ENCODE data around the gene UTP11. TPM values are rescaled to one million over a fixed set of nuclear protein-coding genes. Genes with fewer than 3 reads are reported as not detected.

UTP11 gene
- total and polyA plus RNA-seq, 2 of the 8 experiments (the other 6 are each of a cell fraction or from before 2014, with no cell fraction given): 19.5 to 60.5 TPM

DNA sequence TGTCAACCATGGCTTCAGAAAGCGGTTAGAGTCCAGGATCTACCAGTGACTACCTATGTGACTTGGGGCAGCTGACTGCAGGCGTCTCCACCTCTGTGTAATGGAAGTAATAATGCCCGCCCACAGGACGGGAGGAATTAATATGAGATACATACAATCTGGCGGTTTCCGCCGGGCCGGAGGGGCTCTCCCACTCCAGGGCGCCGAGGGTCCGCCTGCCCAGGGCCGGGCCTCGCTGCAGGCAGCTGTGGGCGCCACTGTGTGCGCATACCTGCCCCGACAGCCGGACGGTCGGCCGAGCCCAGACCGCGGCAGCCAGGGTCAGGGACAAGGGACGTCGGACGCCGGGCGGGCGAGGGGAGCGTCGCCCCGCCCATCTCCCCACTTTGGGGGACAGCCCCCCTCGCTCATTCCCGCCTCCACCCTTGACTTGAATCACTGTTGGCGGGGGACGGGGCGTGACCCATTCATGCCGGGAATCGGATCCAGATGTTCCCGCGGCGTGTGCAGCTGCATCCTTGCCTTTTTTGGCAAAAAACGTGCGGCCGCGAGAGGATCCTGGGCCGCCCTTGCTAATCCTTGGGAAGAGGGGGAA is 16.7 kb upstream of the UTP11 start:
- DNase-seq (ENCODE audit: low read depth in 1 of 2, low spot score in 2 of 2) (peak; percentile 87 to 89), FAIRE-seq (peak; percentile 28)
- Histone ChIP-seq H3K4me2 (ENCODE audit: insufficient read depth in 1 of 2, low read depth in 2 of 2, low read length in 2 of 2) (peak overlapping the region; percentile 77 to 79), H2BK15ac (ENCODE audit: low read length) (no peak overlapping the region), H3K4me3 (ENCODE audit: extremely low read depth in 1 of 4, insufficient read depth in 2 of 4, low read depth in 3 of 4, low read length in 4 of 4) (peak overlapping the region; percentile 39 to 65 (median 58)), H3K79me1 (ENCODE audit: low read depth, low read length) (no peaks in the 10 kb centered on the region), H3K27ac (ENCODE audit: low read depth, low read length) (peak overlapping the region; percentile 86), H3K4me1 (replicated peaks in 1 of 4; ENCODE audit: control insufficient read depth in 3 of 4, insufficient read depth in 4 of 4, low read length in 3 of 4) (peaks cover 0 to 29% (median 24%) of the 10 kb centered on the region in 4 experiments; a peak in 6 of 7 replicates), H3K14ac (ENCODE audit: insufficient read length) (no peak overlapping the region), H3K9ac (replicated peaks in 1 of 4; ENCODE audit: extremely low read depth in 1 of 4, low read depth in 3 of 4, low read length in 3 of 4) (peak overlapping the region; percentile 65 to 75 (median 66)), H2BK5ac (ENCODE audit: low read depth, low read length) (peak overlapping the region; percentile 85; the same call in 1 of the 2 replicates), H2BK20ac (ENCODE audit: low read length) (no peak overlapping the region), H3K23ac (ENCODE audit: insufficient read length) (no peak overlapping the region), H3K56ac (replicated peaks; ENCODE audit: insufficient read length, low read depth, low read length) (peak overlapping the region; percentile 90), H3K27me3 (replicated peaks in 1 of 4; ENCODE audit: control insufficient read depth in 3 of 4, extremely low read depth in 1 of 4, insufficient read depth in 3 of 4, low read length in 3 of 4) (no peaks in the 10 kb centered on the region; a peak in 1 of 7 replicates), H3K4ac (replicated peaks; ENCODE audit: insufficient read length, low read depth, low read length) (peak overlapping the region; percentile 81), H2AFZ (ENCODE audit: low read length) (no peak overlapping the region), H3K79me2 (ENCODE audit: control insufficient read depth in 1 of 2, insufficient read depth in 2 of 2, low read length in 2 of 2) (no peaks in the 10 kb centered on the region), H4K5ac (ENCODE audit: insufficient read length, low read depth, low read length) (peak overlapping the region; percentile 76), H2AK5ac (ENCODE audit: low read depth, low read length) (peak overlapping the region; percentile 93; the same call in 1 of the 2 replicates), H4K20me1 (replicated peaks in 1 of 2; ENCODE audit: control insufficient read depth in 1 of 2, insufficient read depth in 2 of 2, low read length in 2 of 2) (no peaks in the 10 kb centered on the region), H3K23me2 (ENCODE audit: low read depth, low read length) (peaks cover 2% of the 10 kb centered on the region), H2BK120ac (replicated peaks; ENCODE audit: low read depth, low read length) (peak overlapping the region; percentile 3), H3K18ac (ENCODE audit: extremely low read depth, low read length) (peak overlapping the region; percentile 95), H4K8ac (ENCODE audit: extremely low read depth, insufficient read depth, low read length) (peak overlapping the region; percentile 81), H4K91ac (replicated peaks; ENCODE audit: insufficient read length, low read length) (peak overlapping the region; percentile 69), H3K36me3 (ENCODE audit: control insufficient read depth in 2 of 4, insufficient read depth in 4 of 4, low read length in 3 of 4) (peaks cover 0 to 17% (median 5%) of the 10 kb centered on the region in 4 experiments; a peak in 5 of 8 replicates), H3K9me3 (ENCODE audit: insufficient read depth in 2 of 2, low read depth in 1 of 2, low read length in 1 of 2) (no peaks in the 10 kb centered on the region), H2BK12ac (ENCODE audit: low read depth, low read length) (no peak overlapping the region; the same call in 1 of the 2 replicates)
- WGBS, 2 experiments (ENCODE audit: extremely low coverage in 1 of 2, insufficient coverage in 1 of 2, insufficient read length in 1 of 2, insufficient replicate concordance in 2 of 2, low coverage in 1 of 2, low lambda C conversion rate in 2 of 2, missing lambda C conversion rate in 1 of 2): 6% methylated on average over 39 of the region's 46 CpGs; no CpG with 5 or more reads in 1 of the 2 experiments
- ChIA-PET CTCF (ENCODE audit: partially characterized antibody) (interaction anchor here (14.7 kb wide), 1 partner anchor 20 kb away, joined by 211 read pairs; the partner anchor contains the start of gene UTP11), POLR2A (ENCODE audit: partially characterized antibody) (interaction anchor here (0.6 to 4.7 kb wide), 18 partner anchors 8 to 546 kb away, joined by 3 to 28 read pairs (median 6); partner anchors contain the start of genes C1orf122, CDCA8, INPP5B and UTP11)
- 0 out of 2 replicates have a peak, but pooled peaks have one; percentile 7 for TF ChIP-seq YY1 (IDR thresholded peaks at IDR 0.05; ENCODE audit: low read depth, low read length)
- peak in 1 of 2 experiments; percentile 88; a peak in 1 of 4 replicates for TF ChIP-seq HDAC2 (IDR thresholded peaks at IDR 0.05; ENCODE audit: borderline replicate concordance in 1 of 2, low read depth in 2 of 2, low read length in 2 of 2)
- peak; percentile 86 for TF ChIP-seq POLR2AphosphoS5 (IDR thresholded peaks at IDR 0.05; ENCODE audit: low read depth, low read length)
- TF ChIP-seq TAF7 (optimal IDR thresholded peaks at IDR 0.05; ENCODE audit: borderline replicate concordance, low read depth, low read length): peak; percentile 73
- TF ChIP-seq NANOG (IDR thresholded peaks at IDR 0.05; ENCODE audit: insufficient read depth, low read depth, low read length, poor library complexity, severe bottlenecking): peak; percentile 55
- no peak for TF ChIP-seq CHD2 (IDR thresholded peaks at IDR 0.05; ENCODE audit: low read length)
- TF ChIP-seq RBBP5 (IDR thresholded peaks at IDR 0.05; ENCODE audit: borderline replicate concordance, low read depth, low read length): 0 out of 2 replicates have a peak, but pooled peaks have one; percentile 43
- no peak for TF ChIP-seq POU5F1 (IDR thresholded peaks at IDR 0.05; ENCODE audit: low read depth, low read length)
- no peak for TF ChIP-seq SUZ12 (IDR thresholded peaks at IDR 0.05; ENCODE audit: low read length)
- TF ChIP-seq NRF1 (IDR thresholded peaks at IDR 0.05; ENCODE audit: low read depth, low read length): no peak
- peak in 1 of 2 experiments; percentile 75; a peak in 1 of 3 replicates for TF ChIP-seq EP300 (IDR thresholded peaks at IDR 0.05; ENCODE audit: borderline replicate concordance in 1 of 2, low read depth in 2 of 2, low read length in 2 of 2)
